ENCODE results near the gene SLC35G6. TPM values are rescaled to one million over a fixed set of nuclear protein-coding genes. Genes with fewer than 3 reads are reported as not detected.

Gene SLC35G6
- total RNA-seq, 1 donor from 2014 or later, result not detected

- H3K27me3 Mint-ChIP-seq (ENCODE audit: insufficient read depth, low read depth), result peaks cover 33% of the 10 kb centered on the region
- peaks cover 65% of the 10 kb centered on the region for H3K27me3 ChIP-seq
Observed at GRCh38 chr17:7440834-7441195, 40.4 kb upstream of the SLC35G6 start.

GRCh38 chr17:7441266-7441665 lies 40.0 kb upstream of the SLC35G6 start:
- Histone ChIP-seq H2AFZ (replicated peaks) (no peak overlapping the region), H3K79me2 (ENCODE audit: low read depth) (no peaks in the 10 kb centered on the region), H3K4me1 (peaks cover 26% of the 10 kb centered on the region), H3K36me3 (no peaks in the 10 kb centered on the region), H3K9me3 (ENCODE audit: low read depth) (no peaks in the 10 kb centered on the region), H3K27me3 (peaks cover 61% of the 10 kb centered on the region), H3K27ac (no peak overlapping the region), H3F3A (ENCODE audit: low read depth) (peaks cover 55% of the 10 kb centered on the region), H4K20me1 (ENCODE audit: low read depth) (no peaks in the 10 kb centered on the region), H3K9ac (no peak overlapping the region), H3K4me2 (peak overlapping the region; percentile 93), H3K4me3 (peak overlapping the region; percentile 74)
- H3K4me3 Mint-ChIP-seq, result peak overlapping the region; percentile 96
- no peak for DNase-seq (ENCODE audit: low spot score)
- no peaks in the 10 kb centered on the region for H3K36me3 Mint-ChIP-seq
- no peaks in the 10 kb centered on the region for H3K9me3 Mint-ChIP-seq
- peaks cover 28% of the 10 kb centered on the region for H3K27me3 Mint-ChIP-seq (ENCODE audit: insufficient read depth, low read depth)
- H3K27ac Mint-ChIP-seq, result no peak overlapping the region
- TF ChIP-seq EZH2phosphoT487 (IDR thresholded peaks at IDR 0.05) (no peak), CTCF (IDR thresholded peaks at IDR 0.05) (no peak), EZH2 (IDR thresholded peaks at IDR 0.05) (no peak)
- peaks cover 56% of the 10 kb centered on the region for H3K4me1 Mint-ChIP-seq

More at GRCh38 chr17:7440834-7441195, 40.4 kb upstream of the SLC35G6 start:
- Histone ChIP-seq H3K4me2 (peak overlapping the region; percentile 93), H3K36me3 (no peaks in the 10 kb centered on the region), H3K4me3 (peak overlapping the region; percentile 74), H3K9me3 (ENCODE audit: low read depth) (no peaks in the 10 kb centered on the region), H3K27ac (no peak overlapping the region), H2AFZ (replicated peaks) (peak overlapping the region; percentile 81), H3K79me2 (ENCODE audit: low read depth) (no peaks in the 10 kb centered on the region), H4K20me1 (ENCODE audit: low read depth) (no peaks in the 10 kb centered on the region), H3F3A (ENCODE audit: low read depth) (peaks cover 57% of the 10 kb centered on the region), H3K4me1 (peaks cover 26% of the 10 kb centered on the region), H3K9ac (no peak overlapping the region)
- TF ChIP-seq EZH2 (IDR thresholded peaks at IDR 0.05) (no peak), CTCF (IDR thresholded peaks at IDR 0.05) (peak; percentile 13)
- DNase-seq (ENCODE audit: low spot score), result peak; percentile 66
- H3K9me3 Mint-ChIP-seq, result no peaks in the 10 kb centered on the region
- peak overlapping the region; percentile 99 for H3K27ac Mint-ChIP-seq
- H3K36me3 Mint-ChIP-seq, result no peaks in the 10 kb centered on the region
- H3K4me3 Mint-ChIP-seq, result peak overlapping the region; percentile 96
- H3K4me1 Mint-ChIP-seq, result peaks cover 56% of the 10 kb centered on the region

- Histone ChIP-seq H2AFZ (replicated peaks) (no peak overlapping the region), H4K20me1 (ENCODE audit: low read depth) (no peaks in the 10 kb centered on the region), H3K4me3 (no peak overlapping the region), H3K79me2 (ENCODE audit: low read depth) (no peaks in the 10 kb centered on the region), H3K36me3 (no peaks in the 10 kb centered on the region), H3F3A (ENCODE audit: low read depth) (peaks cover 47% of the 10 kb centered on the region), H3K4me2 (no peak overlapping the region), H3K4me1 (peaks cover 28% of the 10 kb centered on the region), H3K27me3 (peaks cover 61% of the 10 kb centered on the region), H3K27ac (no peak overlapping the region), H3K9me3 (ENCODE audit: low read depth) (no peaks in the 10 kb centered on the region), H3K9ac (no peak overlapping the region)
- peaks cover 22% of the 10 kb centered on the region for H3K27me3 Mint-ChIP-seq (ENCODE audit: insufficient read depth, low read depth)
- no peak for TF ChIP-seq CTCF (IDR thresholded peaks at IDR 0.05)
- no peak for TF ChIP-seq EZH2phosphoT487 (IDR thresholded peaks at IDR 0.05)
- no peak for TF ChIP-seq EZH2 (IDR thresholded peaks at IDR 0.05)
- DNase-seq (ENCODE audit: low spot score), result no peak
- peaks cover 55% of the 10 kb centered on the region for H3K4me1 Mint-ChIP-seq
- H3K27ac Mint-ChIP-seq, result no peak overlapping the region
- no peaks in the 10 kb centered on the region for H3K9me3 Mint-ChIP-seq
- H3K4me3 Mint-ChIP-seq, result peak overlapping the region; percentile 74
- no peaks in the 10 kb centered on the region for H3K36me3 Mint-ChIP-seq
Observed at GRCh38 chr17:7442142-7442541, 39.1 kb upstream of the SLC35G6 start.
